HUES64 (cell line): ENCODE results near the gene PNPLA6.

Source experiments
- H3K27ac ChIP-seq: 2 replicates; pipeline ENCODE4 v1.7.0; 2013; ENCODE audit warnings: low read depth, low read length, inconsistent platforms
- H3K27me3 ChIP-seq: 2 replicates; pipeline ENCODE4 v1.6.1; 2013; ENCODE audit warnings: mild to moderate bottlenecking, low read length; ENCODE audit not compliant: insufficient read depth
- H3K36me3 ChIP-seq: 2 replicates; pipeline ENCODE4 v1.6.1; 2013; ENCODE audit warnings: mild to moderate bottlenecking, low read length; ENCODE audit not compliant: insufficient read depth
- H3K4me1 ChIP-seq: 2 replicates; pipeline ENCODE4 v1.6.1; 2013; ENCODE audit warnings: mild to moderate bottlenecking, low read length, moderate library complexity; ENCODE audit not compliant: insufficient read depth
- H3K4me3 ChIP-seq: 2 replicates; pipeline ENCODE4 v1.5.1; 2013; ENCODE audit warnings: mild to moderate bottlenecking, low read length, moderate library complexity
- H3K9ac ChIP-seq: 2 replicates; pipeline ENCODE4 v1.6.1; 2013; ENCODE audit warnings: mild to moderate bottlenecking, low read depth, low read length
- H3K9me3 ChIP-seq: 2 replicates; pipeline ENCODE4 v1.6.1; 2013; ENCODE audit warnings: low read depth, low read length; ENCODE audit not compliant: insufficient read depth
- WGBS: fragments of 150-250, 120-280 bp; methylation state at CpG from one replicate; pipeline ENCODE4 v1.1.7; 2013; ENCODE audit warnings: missing lambda C conversion rate; 5-methylcytosine and 5-hydroxymethylcytosine counted together

Gene PNPLA6

GRCh38 chr19:7605490-7606222 lies 70.1 kb downstream of the PNPLA6 start:
- Histone ChIP-seq H3K9me3 (no peaks in the 10 kb centered on the region), H3K27ac (no peak overlapping the region), H3K9ac (no peak overlapping the region), H3K27me3 (no peaks in the 10 kb centered on the region), H3K4me1 (no peaks in the 10 kb centered on the region), H3K36me3 (peaks cover 14% of the 10 kb centered on the region), H3K4me3 (no peak overlapping the region)
- WGBS, result 94% methylated on average over 12 of the region's 14 CpGs

GRCh38 chr19:7606289-7606688 lies 70.8 kb downstream of the PNPLA6 start:
- H3K4me3 ChIP-seq, result no peak overlapping the region
- H3K27ac ChIP-seq, result no peak overlapping the region
- WGBS, result 92% methylated on average over 17 of the region's 17 CpGs
- no peaks in the 10 kb centered on the region for H3K27me3 ChIP-seq
- no peaks in the 10 kb centered on the region for H3K4me1 ChIP-seq
- H3K36me3 ChIP-seq, result peaks cover 16% of the 10 kb centered on the region
- no peak overlapping the region for H3K9ac ChIP-seq
- H3K9me3 ChIP-seq, result no peaks in the 10 kb centered on the region

GRCh38 chr19:7607212-7607873 lies 71.8 kb downstream of the PNPLA6 start:
- Histone ChIP-seq H3K36me3 (peaks cover 18% of the 10 kb centered on the region), H3K4me3 (no peak overlapping the region), H3K27me3 (no peaks in the 10 kb centered on the region), H3K9ac (no peak overlapping the region), H3K9me3 (no peaks in the 10 kb centered on the region), H3K27ac (no peak overlapping the region), H3K4me1 (no peaks in the 10 kb centered on the region)
- WGBS, result 91% methylated on average over 8 of the region's 10 CpGs

- peaks cover 18% of the 10 kb centered on the region for H3K36me3 ChIP-seq
- no peak overlapping the region for H3K4me3 ChIP-seq
- WGBS, result 97% methylated on average over 25 of the region's 25 CpGs
- no peak overlapping the region for H3K27ac ChIP-seq
- no peaks in the 10 kb centered on the region for H3K4me1 ChIP-seq
- no peaks in the 10 kb centered on the region for H3K27me3 ChIP-seq
- no peak overlapping the region for H3K9ac ChIP-seq
- no peaks in the 10 kb centered on the region for H3K9me3 ChIP-seq
Observed at GRCh38 chr19:7607874-7608560, 72.5 kb downstream of the PNPLA6 start.

- no peak overlapping the region for H3K4me3 ChIP-seq
Observed at GRCh38 chr19:7610491-7611240, 75.1 kb downstream of the PNPLA6 start.

More at GRCh38 chr19:7610491-7611240, 75.1 kb downstream of the PNPLA6 start:
- Histone ChIP-seq H3K27me3 (no peaks in the 10 kb centered on the region), H3K9me3 (no peaks in the 10 kb centered on the region), H3K27ac (no peak overlapping the region), H3K4me1 (no peaks in the 10 kb centered on the region), H3K9ac (no peak overlapping the region), H3K36me3 (peaks cover 18% of the 10 kb centered on the region)
- 95% methylated on average over 31 of the region's 31 CpGs for WGBS
